Lower leg skin (tissue), 3 donors: ENCODE measurements around the gene FBLIM1.

Source experiments
- POLR2A ChIP-seq, 2 donors: fragments of 450-650 bp; IDR thresholded peaks; one replicate each; pipeline ENCODE4 v1.6.1; 2016 to 2017; ENCODE audit warnings: antibody characterized with exemption in 2 of 2, mild to moderate bottlenecking in 1 of 2, moderate library complexity in 1 of 2
- TF ChIP-seq, protein P1 (sequence below), 3 donors: fragments of 450-650 bp; IDR thresholded peaks; one replicate each; pipeline ENCODE4 v1.5.1; 2016; ENCODE audit warnings: antibody characterized with exemption in 3 of 3, mild to moderate bottlenecking in 3 of 3, moderate library complexity in 2 of 3

DNA sequence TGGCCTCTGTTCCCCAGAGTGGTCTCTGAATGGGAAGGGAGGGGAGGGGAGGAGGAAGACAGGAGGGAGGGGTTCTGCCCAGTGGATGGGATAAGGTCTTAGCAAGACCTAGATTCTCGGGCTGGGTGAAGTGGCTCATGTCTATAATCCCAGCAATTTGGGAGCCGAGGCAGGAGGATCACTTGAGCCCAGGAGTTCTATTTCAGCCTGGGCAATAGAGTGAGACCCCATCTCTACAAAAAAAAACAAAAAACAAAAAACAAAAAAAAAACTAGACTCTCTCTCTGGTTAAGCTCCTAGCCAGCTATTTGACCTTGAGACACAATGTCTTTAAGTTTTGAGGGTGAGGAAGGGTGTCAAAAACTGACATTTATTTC is 37.5 kb downstream of the FBLIM1 start:
- TF ChIP-seq, protein P1, sequence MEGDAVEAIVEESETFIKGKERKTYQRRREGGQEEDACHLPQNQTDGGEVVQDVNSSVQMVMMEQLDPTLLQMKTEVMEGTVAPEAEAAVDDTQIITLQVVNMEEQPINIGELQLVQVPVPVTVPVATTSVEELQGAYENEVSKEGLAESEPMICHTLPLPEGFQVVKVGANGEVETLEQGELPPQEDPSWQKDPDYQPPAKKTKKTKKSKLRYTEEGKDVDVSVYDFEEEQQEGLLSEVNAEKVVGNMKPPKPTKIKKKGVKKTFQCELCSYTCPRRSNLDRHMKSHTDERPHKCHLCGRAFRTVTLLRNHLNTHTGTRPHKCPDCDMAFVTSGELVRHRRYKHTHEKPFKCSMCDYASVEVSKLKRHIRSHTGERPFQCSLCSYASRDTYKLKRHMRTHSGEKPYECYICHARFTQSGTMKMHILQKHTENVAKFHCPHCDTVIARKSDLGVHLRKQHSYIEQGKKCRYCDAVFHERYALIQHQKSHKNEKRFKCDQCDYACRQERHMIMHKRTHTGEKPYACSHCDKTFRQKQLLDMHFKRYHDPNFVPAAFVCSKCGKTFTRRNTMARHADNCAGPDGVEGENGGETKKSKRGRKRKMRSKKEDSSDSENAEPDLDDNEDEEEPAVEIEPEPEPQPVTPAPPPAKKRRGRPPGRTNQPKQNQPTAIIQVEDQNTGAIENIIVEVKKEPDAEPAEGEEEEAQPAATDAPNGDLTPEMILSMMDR (IDR thresholded peaks at IDR 0.05), result no peak
- no peak for TF ChIP-seq POLR2A (IDR thresholded peaks at IDR 0.05)
